Brain microvascular endothelial cell (primary cell): ENCODE measurements around the gene PRM2.

Experiments used
- DNase-seq: peaks from one replicate; pipeline ENCODE4 v3.0.0-alpha.2; 2020
- H3K27ac ChIP-seq: fragments of 250-450 bp; sonication (Bioruptor Pico); 2 replicates; pipeline ENCODE4 v1.5.1; 2020; ENCODE audit warnings: mild to moderate bottlenecking, moderate library complexity
- H3K27me3 ChIP-seq: fragments of 250-450 bp; sonication (Bioruptor Pico); replicated peaks from 2 replicates; pipeline ENCODE4 v1.5.1; 2020; ENCODE audit warnings: mild to moderate bottlenecking
- H3K36me3 ChIP-seq: fragments of 250-450 bp; sonication (Bioruptor Pico); replicated peaks from 2 replicates; pipeline ENCODE4 v1.5.1; 2020; ENCODE audit warnings: mild to moderate bottlenecking
- H3K4me3 ChIP-seq: 2 replicates; pipeline ENCODE4 v1.5.1; 2011; ENCODE audit warnings: low read depth, mild to moderate bottlenecking, control low read depth, low read length, moderate library complexity
- CTCF ChIP-seq: IDR thresholded peaks from 2 replicates; pipeline ENCODE4 v1.5.1; 2011; ENCODE audit warnings: low read depth, mild to moderate bottlenecking, moderate library complexity, low read length, control low read depth, inconsistent platforms; ENCODE audit errors: missing control alignments
- in situ Hi-C: cut with HindIII; loops from 2 replicates; pipeline ENCODE4 v1.10.0; 2017; ENCODE audit warnings: low sequenced_read_pairs, low pct_ligation_motif_present

The PRM2 gene

GRCh38 chr16:11314309-11314894 lies 38.1 kb upstream of the PRM2 start:
- in situ Hi-C loops = no loop called here
- no peaks in the 10 kb centered on the region for H3K36me3 ChIP-seq
- TF ChIP-seq CTCF = no peak
- H3K4me3 ChIP-seq = no peak overlapping the region
- no peak for DNase-seq
- no peaks in the 10 kb centered on the region for H3K27me3 ChIP-seq
- H3K27ac ChIP-seq = no peak overlapping the region

GRCh38 chr16:11313493-11314308 lies 37.4 kb upstream of the PRM2 start:
- Histone ChIP-seq H3K36me3 (no peaks in the 10 kb centered on the region), H3K27ac (no peak overlapping the region), H3K4me3 (no peak overlapping the region), H3K27me3 (no peaks in the 10 kb centered on the region)
- no peak for TF ChIP-seq CTCF
- DNase-seq = no peak
- in situ Hi-C loops = no loop called here

- no peak overlapping the region for H3K27ac ChIP-seq
- H3K4me3 ChIP-seq = no peak overlapping the region
- TF ChIP-seq CTCF = no peak
- DNase-seq = peak; percentile 23
- in situ Hi-C loops = no loop called here
- H3K36me3 ChIP-seq = no peaks in the 10 kb centered on the region
- no peaks in the 10 kb centered on the region for H3K27me3 ChIP-seq
Observed at GRCh38 chr16:11312718-11313492, 36.6 kb upstream of the PRM2 start.

GRCh38 chr16:11310997-11311561 lies 34.8 kb upstream of the PRM2 start:
- Histone ChIP-seq H3K4me3 (no peak overlapping the region), H3K36me3 (no peaks in the 10 kb centered on the region), H3K27ac (no peak overlapping the region), H3K27me3 (no peaks in the 10 kb centered on the region)
- no peak for TF ChIP-seq CTCF
- no peak for DNase-seq
- in situ Hi-C loops = no loop called here

GRCh38 chr16:11310634-11310977 lies 34.3 kb upstream of the PRM2 start:
- Histone ChIP-seq H3K27me3 (no peaks in the 10 kb centered on the region), H3K4me3 (no peak overlapping the region), H3K27ac (no peak overlapping the region), H3K36me3 (no peaks in the 10 kb centered on the region)
- no peak for DNase-seq
- in situ Hi-C loops = no loop called here
- TF ChIP-seq CTCF = no peak
